Gastroesophageal sphincter (tissue), 3 donors: ENCODE data around the gene EVL.

Source experiments
- CTCF ChIP-seq, 4 experiments: fragments of 200-600 bp in 2 of 4; fragments of 450-650 bp in 2 of 4; sonication (generic) in 1 of 4; IDR thresholded peaks; one replicate each; pipeline ENCODE4 v1.5.1; 2017 to 2019; ENCODE audit warnings: antibody characterized with exemption in 4 of 4, mild to moderate bottlenecking in 2 of 4, moderate library complexity in 2 of 4
- EP300 ChIP-seq: sonication (generic); formaldehyde crosslinking; IDR thresholded peaks from one replicate; pipeline ENCODE4 v1.6.1; 2017; ENCODE audit warnings: antibody characterized with exemption, mild to moderate bottlenecking
- POLR2A ChIP-seq, 2 donors: fragments of 450-650 bp; IDR thresholded peaks; one replicate each; pipeline ENCODE4 v1.6.1; 2017; ENCODE audit warnings: antibody characterized with exemption in 2 of 2, mild to moderate bottlenecking in 2 of 2, moderate library complexity in 1 of 2
- POLR2AphosphoS5 ChIP-seq: sonication (generic); formaldehyde crosslinking; IDR thresholded peaks from one replicate; pipeline ENCODE4 v1.6.1; 2017; ENCODE audit warnings: antibody characterized with exemption

- TF ChIP-seq CTCF (IDR thresholded peaks at IDR 0.05), result no peak
- TF ChIP-seq POLR2A (IDR thresholded peaks at IDR 0.05), result no peak
- no peak for TF ChIP-seq POLR2AphosphoS5
- no peak for TF ChIP-seq EP300
Measured at GRCh38 chr14:100111931-100112704, 46.9 kb downstream of the EVL start.
